GM12872 (cell line): Measurements from ENCODE around the gene KCNJ15.

Experiments
- TF ChIP-seq, protein P1 (sequence below): IDR thresholded peaks from 3 replicates; pipeline ENCODE4 v1.5.1; 2011; ENCODE audit warnings: low read depth, mild to moderate bottlenecking, low read length, moderate library complexity; ENCODE audit not compliant: insufficient read depth

KCNJ15 gene

DNA sequence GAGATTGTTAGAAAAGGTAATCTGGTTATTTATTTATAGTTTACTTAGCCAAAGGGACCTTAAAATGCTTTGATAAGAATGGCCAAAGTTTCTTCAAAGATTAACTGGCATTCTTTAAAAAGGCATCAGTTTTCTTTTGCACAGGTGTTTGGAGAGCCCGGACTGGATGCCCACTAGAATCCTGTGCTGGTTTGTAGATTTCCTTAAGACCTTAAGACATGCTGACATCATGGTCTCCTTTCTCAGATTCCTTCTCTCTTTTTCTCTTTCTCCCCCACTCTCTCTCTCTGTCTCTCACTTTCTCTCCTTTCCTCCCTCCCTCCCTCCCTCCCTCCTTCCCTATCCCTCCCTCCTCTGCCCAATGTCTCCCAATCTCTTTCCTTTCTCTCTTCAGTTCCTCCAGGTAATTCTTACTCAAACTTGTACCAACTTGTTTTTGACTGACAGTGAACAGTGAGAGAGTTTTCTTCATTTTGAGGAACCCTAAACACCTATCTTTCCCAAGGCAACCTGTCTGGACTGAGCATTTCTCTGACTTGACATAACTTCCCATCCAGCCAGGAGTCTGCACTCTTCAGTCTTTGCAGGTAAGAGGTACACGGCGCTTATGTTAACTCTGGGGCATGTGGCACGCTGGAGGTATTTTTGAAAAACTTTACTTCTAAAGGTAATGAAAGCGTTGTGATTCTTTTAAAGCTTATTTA lies at the start of gene KCNJ15:
Gene KCNJ15 (plus strand): TSS at position 393 of the 704 bp plus-strand sequence. CDS start 42,271 bp downstream, outside the sequence.
- TF ChIP-seq, protein P1, sequence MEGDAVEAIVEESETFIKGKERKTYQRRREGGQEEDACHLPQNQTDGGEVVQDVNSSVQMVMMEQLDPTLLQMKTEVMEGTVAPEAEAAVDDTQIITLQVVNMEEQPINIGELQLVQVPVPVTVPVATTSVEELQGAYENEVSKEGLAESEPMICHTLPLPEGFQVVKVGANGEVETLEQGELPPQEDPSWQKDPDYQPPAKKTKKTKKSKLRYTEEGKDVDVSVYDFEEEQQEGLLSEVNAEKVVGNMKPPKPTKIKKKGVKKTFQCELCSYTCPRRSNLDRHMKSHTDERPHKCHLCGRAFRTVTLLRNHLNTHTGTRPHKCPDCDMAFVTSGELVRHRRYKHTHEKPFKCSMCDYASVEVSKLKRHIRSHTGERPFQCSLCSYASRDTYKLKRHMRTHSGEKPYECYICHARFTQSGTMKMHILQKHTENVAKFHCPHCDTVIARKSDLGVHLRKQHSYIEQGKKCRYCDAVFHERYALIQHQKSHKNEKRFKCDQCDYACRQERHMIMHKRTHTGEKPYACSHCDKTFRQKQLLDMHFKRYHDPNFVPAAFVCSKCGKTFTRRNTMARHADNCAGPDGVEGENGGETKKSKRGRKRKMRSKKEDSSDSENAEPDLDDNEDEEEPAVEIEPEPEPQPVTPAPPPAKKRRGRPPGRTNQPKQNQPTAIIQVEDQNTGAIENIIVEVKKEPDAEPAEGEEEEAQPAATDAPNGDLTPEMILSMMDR: no peak

DNA sequence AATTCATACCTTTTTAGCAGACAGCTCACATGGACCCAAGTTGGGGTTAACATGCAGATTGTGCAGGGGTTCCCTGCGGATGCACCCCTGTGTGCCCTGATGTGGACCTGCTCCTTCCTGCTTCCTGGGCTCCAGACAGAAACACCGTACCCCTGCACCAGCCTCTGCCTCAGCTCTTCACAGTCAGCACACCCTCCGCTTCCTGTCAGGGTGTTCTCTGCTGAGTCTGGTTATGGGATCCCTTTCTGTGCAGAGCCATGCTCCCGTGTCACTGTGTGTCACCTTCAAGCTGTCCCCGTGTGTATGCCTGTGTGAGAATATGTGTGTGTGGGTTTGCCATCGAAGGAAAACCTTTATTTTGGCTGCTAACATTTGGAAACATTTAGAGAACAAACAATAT lies 48.7 kb upstream of the KCNJ15 start:
- TF ChIP-seq, protein P1: no peak

DNA sequence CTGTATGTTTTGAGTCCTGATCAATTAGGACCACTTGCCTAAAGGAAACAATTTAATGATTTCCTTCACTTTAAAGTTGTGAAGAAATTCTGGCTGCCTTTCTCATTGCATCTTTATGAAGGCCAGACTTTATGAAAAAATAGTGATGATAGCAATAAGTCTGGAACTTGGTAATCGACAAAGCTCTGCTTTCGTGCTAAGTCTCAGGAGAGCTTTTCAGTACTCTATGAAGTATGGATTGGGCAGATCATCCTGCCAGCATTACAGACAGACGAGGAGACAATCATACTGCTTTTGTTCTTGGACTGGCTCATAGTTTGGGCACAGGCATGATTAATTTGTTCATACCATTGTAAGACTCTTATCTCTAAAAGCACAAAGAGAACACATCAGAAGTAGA lies 45.5 kb upstream of the KCNJ15 start:
- TF ChIP-seq, protein P1: no peak

DNA sequence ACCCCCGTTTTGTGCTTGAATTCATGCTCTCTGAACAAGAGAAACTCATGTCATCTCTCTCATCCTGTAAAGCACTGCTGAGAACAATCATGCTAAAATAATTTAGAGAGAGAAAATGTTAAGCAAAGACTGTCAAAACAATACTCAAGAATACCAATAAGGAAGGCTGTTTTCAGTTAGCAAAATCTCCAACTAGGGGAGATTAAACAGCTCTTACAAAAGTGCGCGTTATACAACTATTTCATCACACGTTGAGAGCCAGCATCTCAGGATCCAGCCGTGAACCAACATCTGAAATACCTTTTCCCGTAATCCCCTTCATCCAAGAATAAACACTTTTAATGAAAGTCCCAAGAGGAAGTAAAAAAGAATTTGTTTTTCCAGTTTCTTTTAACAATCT lies 44.1 kb upstream of the KCNJ15 start:
- TF ChIP-seq, protein P1: no peak

DNA sequence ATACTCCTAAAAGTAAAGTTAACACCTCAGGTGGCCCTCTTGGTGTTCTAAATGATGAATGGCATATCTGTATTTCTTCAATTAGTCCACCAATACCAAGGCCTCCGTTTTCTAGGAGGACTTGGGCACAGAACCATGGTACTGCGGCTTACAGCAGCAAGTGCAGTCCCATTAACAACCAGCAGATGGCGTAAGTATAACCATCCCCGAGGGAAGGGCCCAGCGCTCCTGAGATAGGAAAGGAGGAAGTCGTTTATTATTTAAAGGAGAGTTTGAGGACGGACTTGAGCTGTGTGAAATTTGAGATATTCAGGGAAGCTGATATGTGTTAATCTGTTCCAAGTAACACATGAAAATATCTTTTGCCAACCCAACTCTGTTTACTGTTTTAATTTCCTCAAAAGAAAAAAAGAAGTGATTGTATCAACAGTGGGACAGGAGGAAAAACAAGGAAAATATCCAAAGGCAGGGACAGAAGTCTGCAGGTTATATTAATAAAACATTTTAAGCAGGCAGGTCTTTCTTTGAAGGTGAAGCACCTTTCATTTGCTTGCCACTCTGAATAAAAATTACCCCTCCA lies 37.7 kb upstream of the KCNJ15 start:
- TF ChIP-seq, protein P1: peak; percentile 85

DNA sequence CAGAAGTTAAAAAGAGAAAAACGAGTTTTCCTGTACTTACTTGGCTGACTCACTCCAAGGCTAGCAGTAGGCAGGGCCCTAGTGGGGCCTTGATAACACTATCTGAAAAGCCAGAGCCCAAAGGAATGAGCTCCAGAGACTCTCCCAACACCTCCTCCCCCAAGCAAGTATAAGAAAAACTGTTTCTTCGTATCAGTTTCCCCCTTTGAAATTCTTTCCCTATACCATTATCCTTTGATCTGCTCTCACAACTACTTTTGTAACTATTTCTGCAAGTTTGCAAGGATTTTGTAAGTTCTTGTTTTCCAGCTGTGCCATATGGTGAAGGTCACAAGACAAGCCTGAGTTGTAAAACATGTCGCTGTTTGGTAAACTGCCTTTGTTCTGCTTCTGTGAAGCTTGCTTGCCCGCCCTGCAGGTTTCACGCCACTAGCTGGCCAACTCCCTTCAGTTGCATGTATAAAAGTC lies 36.5 kb upstream of the KCNJ15 start:
- TF ChIP-seq, protein P1: no peak

DNA sequence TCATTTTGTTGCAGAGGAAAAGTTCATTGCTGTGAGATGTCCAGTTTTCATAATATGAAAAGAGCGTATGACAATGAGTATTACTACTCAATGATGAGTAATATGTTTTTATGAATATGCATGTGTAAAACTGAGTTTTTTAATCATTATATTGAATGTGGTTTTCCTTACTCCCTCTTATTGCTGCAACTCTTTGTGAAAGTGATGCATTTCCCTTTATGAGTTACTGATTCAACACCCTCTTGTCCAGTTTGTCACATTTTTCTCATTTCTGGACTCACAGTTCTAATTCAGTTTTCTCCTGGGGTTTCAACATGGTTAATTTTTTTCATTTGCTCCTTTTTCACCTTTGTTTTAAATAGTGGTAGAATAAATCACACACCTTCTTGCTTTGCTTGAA lies 35.2 kb upstream of the KCNJ15 start:
- TF ChIP-seq, protein P1: no peak
